HG03025 (cell line): Measurements from ENCODE around the gene SEZ6L2.
A peak's percentile ranks its signal among the peaks of the same experiment; 100 is the strongest.
"Not testable (repeated sequence)": the region's sequence is repeated elsewhere in the genome, so short reads cannot be mapped to it uniquely, and the experiment has no call there.

Experiments used
- ATAC-seq: cut with Tn5 transposase; IDR thresholded peaks from one replicate; pipeline ENCODE4 v1.9.1; 2021; ENCODE audit warnings: mild to moderate bottlenecking, moderate library complexity; ENCODE audit not compliant: unreplicated experiment, low FRiP score

The SEZ6L2 gene

DNA sequence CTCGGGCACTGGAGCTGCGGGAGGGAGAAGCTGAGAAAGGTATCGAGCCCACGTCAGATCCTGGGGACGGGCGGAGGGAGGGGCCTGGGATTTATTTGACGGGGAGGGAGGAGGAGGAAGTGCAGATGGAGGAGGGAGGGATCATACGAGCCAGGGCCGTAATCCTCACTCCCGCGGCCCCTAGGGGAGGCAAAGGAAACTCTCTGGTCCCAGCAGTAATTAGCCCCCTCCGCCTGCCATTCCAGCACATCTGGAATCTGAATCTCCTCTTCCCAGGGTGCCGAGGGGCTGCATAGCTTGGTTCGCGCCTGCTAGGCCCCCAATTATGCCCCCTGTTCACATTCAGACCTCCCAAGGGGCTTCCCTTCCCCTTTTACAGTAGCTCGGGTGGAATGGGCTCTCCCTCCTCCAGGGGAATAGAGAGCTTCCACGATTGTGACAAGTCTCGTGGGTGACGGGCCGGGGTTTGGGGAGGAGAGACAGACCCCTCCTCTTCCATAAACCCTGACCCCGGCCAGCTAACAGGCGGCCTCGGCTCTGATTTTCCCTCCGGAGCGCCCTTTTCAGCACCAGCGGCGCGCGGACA, at the start of gene SEZ6L2:
Gene SEZ6L2 (minus strand): TSS at position 35 of the 586 bp plus-strand sequence. CDS start 531 bp downstream, outside the sequence.
- no peak for ATAC-seq

GRCh38 chr16:29947897-29948296, 48.5 kb upstream of the SEZ6L2 start:
- no peak for ATAC-seq

GRCh38 chr16:29943846-29944799, 44.8 kb upstream of the SEZ6L2 start:
- ATAC-seq, result no peak

GRCh38 chr16:29940656-29941055, 41.3 kb upstream of the SEZ6L2 start:
- no peak for ATAC-seq

- ATAC-seq, result not testable (repeated sequence)
Measured at GRCh38 chr16:29931750-29932149, 32.4 kb upstream of the SEZ6L2 start.

- no peak for ATAC-seq
Measured at GRCh38 chr16:29927070-29927905, 27.9 kb upstream of the SEZ6L2 start.

- ATAC-seq, result no peak
Measured at GRCh38 chr16:29926711-29927052, 27.3 kb upstream of the SEZ6L2 start.

DNA sequence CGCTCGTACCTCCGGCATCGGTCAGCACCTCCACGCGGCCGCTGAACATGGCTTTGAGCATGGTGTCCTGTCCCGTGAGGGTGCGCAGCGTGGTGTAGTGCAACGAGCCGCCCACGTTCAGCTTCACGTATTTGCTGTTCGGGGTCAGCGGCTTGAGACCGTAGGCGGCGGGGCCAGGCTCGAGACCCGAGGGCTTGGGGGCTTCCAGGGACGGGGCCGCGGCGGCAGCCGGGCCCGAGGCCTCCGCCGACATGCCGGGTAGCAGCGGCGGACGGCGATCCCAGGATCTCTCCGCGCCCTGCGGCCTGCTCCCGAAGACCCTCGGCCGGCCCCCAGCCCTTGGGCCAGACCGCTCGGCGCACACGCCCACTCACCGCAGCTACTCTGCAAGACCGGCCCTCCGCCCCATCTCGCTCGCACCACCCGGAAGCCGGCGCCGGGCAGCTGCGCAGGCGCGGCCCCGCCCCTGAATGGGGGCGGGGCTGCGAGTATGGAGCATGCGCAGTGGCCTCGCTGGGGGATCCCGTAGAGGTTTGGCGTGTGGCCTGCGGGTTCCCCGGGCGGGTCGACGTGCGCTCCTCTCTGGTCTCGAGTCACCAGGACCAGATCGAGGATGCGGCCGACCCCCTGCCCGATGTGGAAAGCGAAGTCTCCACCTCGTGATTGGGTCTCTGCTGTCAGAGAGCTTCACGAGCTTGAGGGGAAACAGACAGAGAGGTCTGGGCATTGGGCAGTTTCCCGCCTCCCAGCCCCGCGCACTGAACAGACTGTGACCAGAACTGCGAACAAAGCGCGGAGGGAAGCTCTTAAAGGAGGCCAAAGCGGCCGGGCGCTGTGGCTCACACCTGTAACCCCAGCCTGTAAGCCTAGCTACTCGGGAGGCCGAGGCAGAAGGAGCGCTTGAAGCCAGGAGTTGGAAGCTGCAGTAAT, 26.7 kb upstream of the SEZ6L2 start, which contains the start of gene KCTD13:
Gene KCTD13 (minus strand): TSS at position 446 of the 930 bp plus-strand sequence. CDS start 193 bp downstream, at position 253.
- peak; percentile 74 for ATAC-seq

- no peak for ATAC-seq
Measured at GRCh38 chr16:29925105-29925756, 25.9 kb upstream of the SEZ6L2 start.

DNA sequence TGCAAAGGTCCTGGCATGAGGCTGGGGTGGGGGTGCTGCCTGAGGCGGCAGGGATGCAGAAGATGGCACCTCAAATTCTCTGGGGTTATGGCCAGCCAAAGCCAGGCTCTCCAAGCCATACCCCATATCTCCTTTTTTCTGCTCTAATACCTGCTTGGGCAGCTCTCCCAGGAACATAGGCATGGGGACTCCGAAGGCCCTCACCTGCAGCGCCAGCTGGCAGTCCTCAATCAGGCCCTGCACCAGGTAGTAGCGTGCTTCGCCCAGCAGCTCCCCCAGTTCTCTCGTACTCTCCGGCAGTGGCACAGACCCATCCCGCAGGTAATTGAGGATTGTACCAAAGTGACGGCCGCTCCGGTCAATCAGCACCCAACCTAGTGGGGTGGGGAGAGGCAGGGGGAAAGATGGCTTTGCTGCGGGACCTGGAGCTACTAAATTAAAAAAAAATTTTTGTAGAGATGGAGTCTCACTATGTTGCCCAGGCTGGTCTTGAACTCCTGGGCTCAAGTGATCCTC, 23.7 kb upstream of the SEZ6L2 start:
- ATAC-seq, result no peak

DNA sequence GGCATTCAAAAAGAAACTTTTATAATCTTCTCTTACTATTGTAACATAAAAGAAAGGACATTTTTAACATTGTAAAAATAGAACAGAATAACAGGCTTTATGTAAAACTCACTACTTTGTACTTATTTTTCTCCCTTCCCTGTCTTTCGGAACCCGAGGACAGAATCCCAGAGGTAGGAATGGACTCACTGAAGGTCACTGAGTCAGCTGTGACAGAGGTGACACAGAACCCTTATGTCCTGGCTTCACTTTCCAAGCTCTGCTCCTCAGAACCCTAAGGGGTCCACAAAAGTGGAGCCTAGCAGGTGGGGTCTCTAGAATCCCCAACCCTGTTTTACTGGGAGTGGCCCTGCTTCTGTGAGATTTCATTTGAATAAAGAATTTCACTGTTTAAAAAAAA, 23.0 kb upstream of the SEZ6L2 start:
- no peak for ATAC-seq

DNA sequence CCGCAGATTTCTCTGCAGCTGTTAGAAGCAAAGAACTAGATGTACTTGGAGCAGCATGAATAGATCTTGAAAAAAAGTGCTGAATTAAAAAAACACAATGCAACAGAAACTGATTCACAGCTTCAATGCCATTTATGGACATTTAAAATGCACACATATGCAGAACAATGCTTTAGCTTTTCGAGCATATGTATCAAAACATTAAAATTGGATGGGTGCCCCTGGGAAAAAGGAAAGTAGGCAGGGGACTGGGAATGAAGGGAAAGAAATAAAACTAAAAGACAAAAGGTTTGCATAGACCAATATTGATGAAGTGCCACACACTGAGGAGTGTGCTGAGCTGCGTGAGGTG, 21.7 kb upstream of the SEZ6L2 start:
- ATAC-seq, result no peak

DNA sequence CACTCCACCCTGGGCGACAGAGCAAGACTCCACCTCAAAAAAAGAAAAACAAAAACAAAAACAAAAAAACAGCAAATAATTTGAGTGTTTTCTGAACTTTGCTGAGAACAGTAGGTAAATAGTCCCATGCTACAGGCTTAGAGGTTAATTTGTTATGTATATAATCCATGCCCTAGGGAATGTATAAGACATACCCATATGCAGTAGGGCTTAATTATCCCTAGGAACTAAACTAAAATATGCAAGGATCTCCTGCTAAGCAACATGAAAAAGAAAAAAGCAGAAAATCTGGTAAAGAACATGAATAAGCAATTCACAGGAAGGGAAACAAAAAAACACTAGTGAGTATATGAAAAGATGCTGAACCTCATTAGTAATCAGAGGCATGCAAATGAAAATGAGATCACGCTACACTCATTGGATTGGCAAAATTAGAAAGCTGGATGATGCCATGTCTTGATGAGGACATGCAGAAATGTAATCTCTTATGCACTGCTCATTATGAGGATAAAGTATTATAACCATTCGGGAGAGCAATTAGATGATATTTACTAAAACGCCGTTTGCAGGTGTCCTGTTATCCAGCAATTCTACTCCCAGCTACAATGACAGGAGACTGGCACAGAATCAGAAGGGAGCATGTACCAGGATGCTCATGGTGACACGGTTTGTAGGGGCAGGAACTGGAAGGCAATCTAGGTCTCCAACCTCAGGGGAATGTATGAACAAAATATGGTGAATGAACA, 21.1 kb upstream of the SEZ6L2 start:
- ATAC-seq, result no peak

DNA sequence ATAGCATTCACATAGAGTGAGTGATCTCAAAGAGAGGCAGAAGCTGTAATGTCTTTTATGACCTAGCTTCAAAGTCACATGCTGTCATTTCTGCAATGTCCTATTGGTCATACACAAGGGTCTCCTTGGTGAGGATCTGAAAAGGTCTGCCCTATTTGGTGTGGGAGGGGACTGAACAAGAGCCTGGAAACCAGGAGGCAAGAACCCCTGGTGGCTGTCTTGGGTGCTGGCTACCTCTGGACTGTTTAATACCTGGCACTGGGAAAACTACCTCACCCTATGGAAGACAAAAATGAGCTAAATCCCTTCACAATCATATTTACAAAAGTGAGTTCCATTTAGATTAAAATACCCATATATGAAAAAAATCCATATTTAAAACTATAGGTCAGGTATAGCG, 17.6 kb upstream of the SEZ6L2 start:
- no peak for ATAC-seq

DNA sequence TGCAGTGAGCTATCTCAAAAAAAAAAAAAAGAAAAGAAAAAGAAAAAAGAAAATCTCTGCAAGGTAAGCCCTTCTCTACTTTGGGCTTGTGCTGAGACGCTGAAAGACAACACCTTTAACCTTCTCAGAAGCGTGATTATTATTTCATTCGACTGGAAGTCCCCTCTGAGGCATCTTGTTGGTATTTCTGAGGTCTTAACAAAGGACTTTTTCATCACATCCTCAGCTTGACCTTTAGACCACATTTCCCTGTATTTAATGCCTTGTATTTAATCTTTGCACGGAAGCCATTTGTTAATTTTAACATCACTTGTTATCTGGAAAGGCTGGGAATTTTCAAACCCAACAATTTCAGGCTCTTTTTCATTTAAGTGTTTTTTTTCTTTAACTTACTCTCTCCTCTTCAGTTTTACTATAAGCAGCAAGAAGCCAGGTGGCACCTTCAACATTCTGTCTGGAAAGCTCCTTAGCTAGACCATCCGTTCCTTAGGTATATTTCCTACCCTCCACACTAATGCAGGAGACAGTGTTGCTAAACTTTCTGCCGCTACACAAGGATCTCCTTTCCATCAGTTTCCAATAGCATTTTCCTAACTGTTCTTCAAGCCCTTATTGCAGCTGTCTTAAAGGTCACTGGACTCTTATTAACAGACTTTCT, 16.4 kb upstream of the SEZ6L2 start:
- no peak for ATAC-seq

GRCh38 chr16:29913514-29913913, 14.2 kb upstream of the SEZ6L2 start:
- no peak for ATAC-seq

GRCh38 chr16:29912087-29912486, 12.7 kb upstream of the SEZ6L2 start:
- no peak for ATAC-seq

DNA sequence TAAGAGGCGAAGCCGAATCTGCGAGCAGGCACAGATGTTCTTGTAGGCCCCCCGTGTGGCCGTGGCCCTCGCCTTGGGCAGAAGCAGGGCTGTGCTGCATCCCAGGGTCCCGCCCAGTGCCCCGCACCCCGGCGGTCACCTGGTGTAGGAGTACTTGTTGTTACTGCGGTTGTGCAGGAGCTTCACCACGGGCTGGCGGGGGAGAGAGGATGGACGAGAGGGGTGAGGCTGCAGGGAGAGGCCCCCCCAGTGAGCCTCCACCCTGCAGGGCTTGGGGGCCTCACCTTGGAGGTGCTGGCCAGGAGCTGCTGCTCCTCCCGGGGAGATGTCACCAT, 12.3 kb upstream of the SEZ6L2 start:
- ATAC-seq, result no peak
